AG09309 (cell line): ENCODE results near the gene SPAG16.

Experiments
- DNase-seq: peaks from one replicate; pipeline ENCODE4 v3.0.0-alpha.2; 2010; ENCODE audit warnings: low read depth
- H3K4me3 ChIP-seq: 2 replicates; pipeline ENCODE4 v1.5.1; 2011; ENCODE audit warnings: mild to moderate bottlenecking, low read depth, low read length, moderate library complexity; ENCODE audit not compliant: control insufficient read depth
- TF ChIP-seq, protein P1 (sequence below): IDR thresholded peaks from 2 replicates; pipeline ENCODE4 v1.5.1; 2011; ENCODE audit warnings: mild to moderate bottlenecking, low read depth, low read length, inconsistent platforms; ENCODE audit not compliant: insufficient read depth, control insufficient read depth; ENCODE audit errors: missing control alignments

Gene SPAG16

DNA sequence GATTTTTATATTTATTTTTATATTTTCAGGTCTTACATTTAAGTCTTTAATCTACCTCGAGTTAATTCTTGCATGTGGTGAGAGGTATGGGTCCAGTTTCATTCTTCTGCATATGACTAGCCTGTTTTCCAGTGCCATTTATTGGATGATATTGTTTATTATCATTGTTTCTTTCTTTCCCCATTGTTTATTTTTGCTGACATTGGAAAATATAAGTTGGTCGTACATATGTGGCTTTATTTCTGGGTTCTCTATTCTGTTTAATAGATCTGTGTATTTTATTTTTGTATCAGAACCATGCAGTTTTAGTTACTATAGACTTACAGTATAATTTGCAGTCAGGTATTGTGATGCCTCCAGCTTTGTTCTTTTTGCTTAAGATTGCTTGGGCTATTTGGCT lies 1013.2 kb downstream of the SPAG16 start:
- TF ChIP-seq, protein P1, sequence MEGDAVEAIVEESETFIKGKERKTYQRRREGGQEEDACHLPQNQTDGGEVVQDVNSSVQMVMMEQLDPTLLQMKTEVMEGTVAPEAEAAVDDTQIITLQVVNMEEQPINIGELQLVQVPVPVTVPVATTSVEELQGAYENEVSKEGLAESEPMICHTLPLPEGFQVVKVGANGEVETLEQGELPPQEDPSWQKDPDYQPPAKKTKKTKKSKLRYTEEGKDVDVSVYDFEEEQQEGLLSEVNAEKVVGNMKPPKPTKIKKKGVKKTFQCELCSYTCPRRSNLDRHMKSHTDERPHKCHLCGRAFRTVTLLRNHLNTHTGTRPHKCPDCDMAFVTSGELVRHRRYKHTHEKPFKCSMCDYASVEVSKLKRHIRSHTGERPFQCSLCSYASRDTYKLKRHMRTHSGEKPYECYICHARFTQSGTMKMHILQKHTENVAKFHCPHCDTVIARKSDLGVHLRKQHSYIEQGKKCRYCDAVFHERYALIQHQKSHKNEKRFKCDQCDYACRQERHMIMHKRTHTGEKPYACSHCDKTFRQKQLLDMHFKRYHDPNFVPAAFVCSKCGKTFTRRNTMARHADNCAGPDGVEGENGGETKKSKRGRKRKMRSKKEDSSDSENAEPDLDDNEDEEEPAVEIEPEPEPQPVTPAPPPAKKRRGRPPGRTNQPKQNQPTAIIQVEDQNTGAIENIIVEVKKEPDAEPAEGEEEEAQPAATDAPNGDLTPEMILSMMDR: no peak
- no peak overlapping the region for H3K4me3 ChIP-seq
- DNase-seq: no peak

DNA sequence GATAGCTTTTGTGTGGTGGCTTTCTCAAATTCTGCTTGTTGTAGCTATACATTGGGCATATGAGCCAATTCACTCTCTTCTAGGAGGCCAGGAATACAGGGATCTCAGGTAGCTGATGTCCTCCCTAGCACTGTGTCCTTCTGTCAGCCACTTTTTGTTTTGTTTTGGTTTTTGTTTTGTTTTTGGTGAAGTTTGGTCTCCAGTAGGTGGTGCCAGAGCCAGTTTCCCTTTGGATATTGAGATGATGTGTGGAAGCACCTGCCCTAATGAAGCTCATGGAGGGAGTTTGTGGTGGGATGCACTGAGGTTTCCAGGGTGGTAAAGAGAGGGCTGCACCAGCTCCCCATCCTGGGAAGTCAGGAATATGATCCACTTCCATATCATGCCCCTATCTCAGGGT lies 1026.1 kb downstream of the SPAG16 start:
- H3K4me3 ChIP-seq: no peak overlapping the region
- DNase-seq: no peak
- TF ChIP-seq, protein P1: peak; percentile 40

DNA sequence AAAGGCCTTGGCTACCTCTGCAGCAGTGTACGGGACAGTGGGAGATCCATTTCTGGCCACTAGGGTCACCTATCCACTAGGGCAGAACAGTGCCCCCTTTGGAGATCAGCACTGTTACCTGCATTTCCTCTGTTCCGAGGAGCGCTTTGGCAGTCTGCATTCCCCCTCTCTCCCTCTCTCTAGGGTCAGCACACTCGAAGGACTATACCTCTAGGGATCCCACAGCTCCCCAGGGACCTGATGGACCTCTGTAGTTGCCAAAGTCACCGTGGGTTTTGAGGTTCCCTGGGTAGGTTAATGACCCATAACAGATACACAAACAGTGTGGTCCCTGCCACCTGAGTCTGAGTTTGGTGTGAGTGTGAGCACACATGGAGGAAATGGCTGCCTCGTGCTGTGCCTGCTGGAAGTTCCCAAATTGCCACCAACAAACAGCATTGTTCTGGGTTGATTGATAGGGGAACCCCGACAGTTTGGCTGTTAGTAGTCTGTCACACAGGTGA lies 1026.8 kb downstream of the SPAG16 start:
- TF ChIP-seq, protein P1: no peak
- no peak for DNase-seq
- H3K4me3 ChIP-seq: no peak overlapping the region

DNA sequence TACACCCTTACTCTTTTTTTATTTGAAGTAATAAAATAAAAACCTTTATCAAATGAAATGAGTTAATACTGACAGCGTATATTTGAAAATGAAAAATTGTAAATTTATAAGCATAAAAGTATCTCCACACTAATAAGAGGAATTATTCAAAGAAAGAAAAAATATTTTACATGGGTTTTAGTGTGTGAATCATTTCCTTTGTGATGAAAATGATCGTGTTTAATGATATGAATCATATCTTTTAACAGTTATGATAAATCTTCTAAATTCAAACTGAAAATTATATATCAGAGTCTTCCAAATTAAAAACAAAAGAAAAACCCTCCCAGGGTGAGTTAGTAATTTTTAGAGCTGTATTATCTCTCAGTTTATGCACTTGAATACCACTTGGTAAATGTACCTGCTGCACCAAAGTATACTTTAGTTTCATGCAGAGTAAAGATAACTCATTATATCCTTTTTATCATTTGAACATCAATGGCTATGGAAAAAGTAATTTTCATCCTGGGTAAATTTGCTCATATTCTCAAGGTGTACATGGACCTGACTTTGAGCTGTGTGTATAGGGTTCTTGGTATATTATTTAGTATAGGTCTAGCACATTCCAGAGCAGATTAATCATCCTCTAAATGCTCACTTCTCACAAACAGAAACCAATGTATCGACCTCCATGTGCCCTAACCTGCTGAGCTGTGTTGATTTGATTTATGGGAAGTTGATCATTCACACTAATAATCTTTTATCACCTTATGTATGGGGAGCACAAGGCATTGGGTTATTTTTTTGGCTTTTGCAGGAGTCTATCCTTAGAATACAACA lies 1027.9 kb downstream of the SPAG16 start:
- no peak for DNase-seq
- H3K4me3 ChIP-seq: no peak overlapping the region
- TF ChIP-seq, protein P1: no peak

DNA sequence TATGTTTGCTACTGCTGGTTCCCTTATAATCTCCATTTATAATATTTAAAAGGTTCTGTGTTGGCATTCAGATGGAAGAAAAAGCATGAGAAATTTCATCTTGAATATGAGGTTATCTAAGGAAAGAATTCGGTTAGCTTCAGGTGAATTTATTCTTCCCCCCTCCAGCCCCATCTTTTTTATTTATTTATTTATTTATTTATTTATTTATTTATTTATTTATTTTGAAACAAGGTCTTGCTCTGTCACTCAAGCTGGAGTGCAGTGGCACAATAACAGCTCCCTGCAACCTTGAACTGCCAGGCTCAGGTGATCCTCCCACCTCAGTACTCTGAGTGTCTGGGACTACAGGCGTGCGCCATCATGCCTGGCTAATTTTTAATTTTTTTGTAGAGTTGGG lies 1031.1 kb downstream of the SPAG16 start:
- no peak for DNase-seq
- TF ChIP-seq, protein P1: no peak
- no peak overlapping the region for H3K4me3 ChIP-seq

DNA sequence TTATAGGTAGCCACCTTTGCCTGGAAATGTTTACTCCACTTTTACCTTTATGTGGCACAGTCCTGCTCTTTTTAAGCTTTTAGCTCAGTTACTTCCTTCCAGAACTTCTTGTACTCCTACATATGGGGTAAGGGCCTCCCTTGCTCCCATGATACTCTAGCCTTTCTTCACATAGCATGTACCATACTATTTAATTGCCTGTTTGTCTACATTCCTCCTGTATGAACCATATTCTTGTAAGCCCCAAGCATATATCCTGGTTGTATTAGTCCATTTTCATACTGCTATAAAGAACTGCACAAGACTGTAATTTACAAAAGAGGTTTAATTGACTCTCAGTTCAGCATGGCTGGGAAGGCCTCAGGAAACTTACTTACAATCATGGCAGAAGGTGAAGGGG lies 1035.9 kb downstream of the SPAG16 start:
- no peak for DNase-seq
- H3K4me3 ChIP-seq: no peak overlapping the region
- TF ChIP-seq, protein P1: no peak
